NCI-H446 treated with DMSO at 0.1 percent for 48 hours (cell line): ENCODE results near the gene KRT83.
A peak's percentile ranks its signal among the peaks of the same experiment; 100 is the strongest.
"Not testable (repeated sequence)": the region's sequence is repeated elsewhere in the genome, so short reads cannot be mapped to it uniquely, and the experiment has no call there.

Source experiments
- DNase-seq: peaks from one replicate; lab custom pipeline; 2025; lab: John Stamatoyannopoulos, UW

The KRT83 gene

GRCh38 chr12:52353766-52354165 is 32.6 kb upstream of the KRT83 start:
- no peak for DNase-seq

GRCh38 chr12:52352951-52353350 is 31.8 kb upstream of the KRT83 start:
- no peak for DNase-seq

GRCh38 chr12:52351196-52352059 is 30.2 kb upstream of the KRT83 start:
- DNase-seq: peak; percentile 44

GRCh38 chr12:52350786-52351185 is 29.6 kb upstream of the KRT83 start:
- DNase-seq: no peak

- no peak for DNase-seq
These were observed 28.9 kb upstream of the KRT83 start for GRCh38 chr12:52350021-52350620.

- no peak for DNase-seq
These were observed 28.0 kb upstream of the KRT83 start for GRCh38 chr12:52349196-52349595.

GRCh38 chr12:52347551-52348510 is 26.6 kb upstream of the KRT83 start:
- no peak for DNase-seq

GRCh38 chr12:52347016-52347415 is 25.8 kb upstream of the KRT83 start:
- no peak for DNase-seq

GRCh38 chr12:52346593-52346992 is 25.4 kb upstream of the KRT83 start:
- no peak for DNase-seq

- not testable (repeated sequence) for DNase-seq
These were observed 23.8 kb upstream of the KRT83 start for GRCh38 chr12:52345041-52345440.

- DNase-seq: no peak
These were observed 22.9 kb upstream of the KRT83 start for GRCh38 chr12:52344111-52344510.

GRCh38 chr12:52343550-52343949 is 22.4 kb upstream of the KRT83 start:
- DNase-seq: no peak

GRCh38 chr12:52342781-52343490 is 21.7 kb upstream of the KRT83 start:
- DNase-seq: no peak

- no peak for DNase-seq
These were observed 19.9 kb upstream of the KRT83 start for GRCh38 chr12:52341066-52341580.

- DNase-seq: peak; percentile 54
These were observed 17.2 kb upstream of the KRT83 start for GRCh38 chr12:52338241-52338960.

- no peak for DNase-seq
These were observed 15.9 kb upstream of the KRT83 start for GRCh38 chr12:52337054-52337453.

- DNase-seq: no peak
These were observed 15.4 kb upstream of the KRT83 start for GRCh38 chr12:52336641-52337040.

GRCh38 chr12:52335598-52336262 is 14.5 kb upstream of the KRT83 start:
- peak; percentile 87 for DNase-seq

GRCh38 chr12:52334185-52334584 is 13.0 kb upstream of the KRT83 start:
- no peak for DNase-seq

- no peak for DNase-seq
These were observed 12.1 kb upstream of the KRT83 start for GRCh38 chr12:52333321-52333720.
